Uterus (tissue), 2 donors: ENCODE measurements around the gene CD59.

ENCODE experiments used
- POLR2A ChIP-seq, 2 donors: fragments of 450-650 bp; IDR thresholded peaks; one replicate each; pipeline ENCODE4 v1.6.1; 2016; ENCODE audit warnings: antibody characterized with exemption in 2 of 2, mild to moderate bottlenecking in 1 of 2, moderate library complexity in 1 of 2
- TF ChIP-seq, protein P1 (sequence below), 4 experiments: fragments of 200-600 bp in 2 of 4; fragments of 450-650 bp in 2 of 4; sonication (generic) in 2 of 4; IDR thresholded peaks; one replicate each; pipeline ENCODE4 v1.5.1; 2016 to 2019; ENCODE audit warnings: antibody characterized with exemption in 4 of 4, mild to moderate bottlenecking in 2 of 4, moderate library complexity in 1 of 4

- TF ChIP-seq, protein P1, sequence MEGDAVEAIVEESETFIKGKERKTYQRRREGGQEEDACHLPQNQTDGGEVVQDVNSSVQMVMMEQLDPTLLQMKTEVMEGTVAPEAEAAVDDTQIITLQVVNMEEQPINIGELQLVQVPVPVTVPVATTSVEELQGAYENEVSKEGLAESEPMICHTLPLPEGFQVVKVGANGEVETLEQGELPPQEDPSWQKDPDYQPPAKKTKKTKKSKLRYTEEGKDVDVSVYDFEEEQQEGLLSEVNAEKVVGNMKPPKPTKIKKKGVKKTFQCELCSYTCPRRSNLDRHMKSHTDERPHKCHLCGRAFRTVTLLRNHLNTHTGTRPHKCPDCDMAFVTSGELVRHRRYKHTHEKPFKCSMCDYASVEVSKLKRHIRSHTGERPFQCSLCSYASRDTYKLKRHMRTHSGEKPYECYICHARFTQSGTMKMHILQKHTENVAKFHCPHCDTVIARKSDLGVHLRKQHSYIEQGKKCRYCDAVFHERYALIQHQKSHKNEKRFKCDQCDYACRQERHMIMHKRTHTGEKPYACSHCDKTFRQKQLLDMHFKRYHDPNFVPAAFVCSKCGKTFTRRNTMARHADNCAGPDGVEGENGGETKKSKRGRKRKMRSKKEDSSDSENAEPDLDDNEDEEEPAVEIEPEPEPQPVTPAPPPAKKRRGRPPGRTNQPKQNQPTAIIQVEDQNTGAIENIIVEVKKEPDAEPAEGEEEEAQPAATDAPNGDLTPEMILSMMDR (IDR thresholded peaks at IDR 0.05): no peak
- no peak for TF ChIP-seq POLR2A (IDR thresholded peaks at IDR 0.05)
Measured at GRCh38 chr11:33772300-33772699, 36.1 kb upstream of the CD59 start.
